Mucosa of rectum (tissue), 2 donors: ENCODE data around the gene RXFP4.

Source experiments
- H3K27ac ChIP-seq, 2 donors: one replicate each; pipeline ENCODE4 v1.7.0; 2013; ENCODE audit warnings: inconsistent platforms in 2 of 2, low read depth in 2 of 2, low read length in 2 of 2
- H3K27me3 ChIP-seq, 2 donors: one replicate each; pipeline ENCODE4 v1.7.0; 2013; ENCODE audit warnings: low read length in 2 of 2; ENCODE audit not compliant: control insufficient read depth in 2 of 2, insufficient read depth in 2 of 2
- H3K36me3 ChIP-seq, 2 donors: one replicate each; pipeline ENCODE4 v1.7.0; 2013; ENCODE audit warnings: low read length in 2 of 2; ENCODE audit not compliant: control insufficient read depth in 2 of 2, insufficient read depth in 2 of 2
- H3K4me1 ChIP-seq, 2 donors: one replicate each; pipeline ENCODE4 v1.7.0; 2013; ENCODE audit warnings: low read length in 2 of 2, mild to moderate bottlenecking in 1 of 2; ENCODE audit not compliant: control insufficient read depth in 2 of 2, insufficient read depth in 2 of 2
- H3K4me3 ChIP-seq, 2 donors: one replicate each; pipeline ENCODE4 v1.7.0; 2013; ENCODE audit warnings: low read length in 2 of 2
- H3K9ac ChIP-seq, 2 donors: one replicate each; pipeline ENCODE4 v1.7.0; 2013; ENCODE audit warnings: low read length in 2 of 2, low read depth in 1 of 2, mild to moderate bottlenecking in 1 of 2
- H3K9me3 ChIP-seq, 2 donors: one replicate each; pipeline ENCODE4 v1.7.0; 2013; ENCODE audit warnings: low read length in 2 of 2; ENCODE audit not compliant: control insufficient read depth in 2 of 2
- donor health status: healthy.
- donor health status: Normal muscosa, but diverticular disease.

The RXFP4 gene

GRCh38 chr1:155967341-155968050 is 26.1 kb downstream of the RXFP4 start:
- Histone ChIP-seq H3K27ac (peak overlapping the region; percentile 46 to 58), H3K36me3 (peaks cover 55 to 57% of the 10 kb centered on the region in 2 donors), H3K9me3 (no peaks in the 10 kb centered on the region), H3K4me3 (peak overlapping the region in 1 of 2 donors; percentile 2), H3K9ac (peak overlapping the region in 1 of 2 donors; percentile 5), H3K27me3 (no peaks in the 10 kb centered on the region), H3K4me1 (peaks cover 46 to 49% of the 10 kb centered on the region in 2 donors)

DNA sequence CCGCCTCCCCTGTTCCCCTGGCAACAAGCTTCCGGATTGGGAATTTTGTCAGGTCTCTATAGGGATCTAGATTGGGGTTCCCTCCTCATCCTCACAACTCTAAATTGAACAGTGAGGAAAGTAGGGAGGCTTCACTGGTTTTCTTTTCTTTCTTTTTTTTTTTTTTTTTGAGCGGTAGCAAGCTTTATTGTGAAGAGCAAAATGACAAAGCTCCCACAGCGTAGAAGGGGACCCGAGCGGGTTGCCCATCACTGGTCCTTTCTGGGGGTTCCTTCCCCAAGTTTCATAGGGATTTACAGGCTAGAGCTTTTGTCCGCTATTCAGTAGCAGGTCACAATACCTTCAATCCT is 26.6 kb downstream of the RXFP4 start:
- Histone ChIP-seq H3K27me3 (no peaks in the 10 kb centered on the region), H3K36me3 (peaks cover 49 to 55% of the 10 kb centered on the region in 2 donors), H3K4me1 (peaks cover 44 to 50% of the 10 kb centered on the region in 2 donors), H3K4me3 (no peak overlapping the region), H3K9ac (no peak overlapping the region), H3K27ac (peak overlapping the region; percentile 46 to 58), H3K9me3 (no peaks in the 10 kb centered on the region)

GRCh38 chr1:155968670-155969069 is 27.2 kb downstream of the RXFP4 start:
- no peaks in the 10 kb centered on the region for H3K27me3 ChIP-seq
- H3K4me3 ChIP-seq = no peak overlapping the region
- no peaks in the 10 kb centered on the region for H3K9me3 ChIP-seq
- H3K36me3 ChIP-seq = peaks cover 48 to 54% of the 10 kb centered on the region in 2 donors
- H3K4me1 ChIP-seq = peaks cover 44 to 53% of the 10 kb centered on the region in 2 donors
- peak overlapping the region in 1 of 2 donors; percentile 32 for H3K9ac ChIP-seq
- H3K27ac ChIP-seq = peak overlapping the region in 1 of 2 donors; percentile 58

- peaks cover 46 to 53% of the 10 kb centered on the region in 2 donors for H3K36me3 ChIP-seq
- peak overlapping the region in 1 of 2 donors; percentile 56 for H3K27ac ChIP-seq
- no peaks in the 10 kb centered on the region for H3K27me3 ChIP-seq
- H3K4me3 ChIP-seq = no peak overlapping the region
- H3K4me1 ChIP-seq = peaks cover 45 to 54% of the 10 kb centered on the region in 2 donors
- H3K9me3 ChIP-seq = no peaks in the 10 kb centered on the region
- no peak overlapping the region for H3K9ac ChIP-seq
These were observed 27.9 kb downstream of the RXFP4 start for GRCh38 chr1:155969377-155969791.

- Histone ChIP-seq H3K4me1 (peaks cover 57 to 64% of the 10 kb centered on the region in 2 donors), H3K9ac (no peak overlapping the region), H3K9me3 (no peaks in the 10 kb centered on the region), H3K4me3 (peak overlapping the region in 1 of 2 donors; percentile 41), H3K27ac (peak overlapping the region; percentile 36 to 56), H3K36me3 (peaks cover 36 to 41% of the 10 kb centered on the region in 2 donors), H3K27me3 (no peaks in the 10 kb centered on the region)
These were observed 29.2 kb downstream of the RXFP4 start for GRCh38 chr1:155970531-155971167.

DNA sequence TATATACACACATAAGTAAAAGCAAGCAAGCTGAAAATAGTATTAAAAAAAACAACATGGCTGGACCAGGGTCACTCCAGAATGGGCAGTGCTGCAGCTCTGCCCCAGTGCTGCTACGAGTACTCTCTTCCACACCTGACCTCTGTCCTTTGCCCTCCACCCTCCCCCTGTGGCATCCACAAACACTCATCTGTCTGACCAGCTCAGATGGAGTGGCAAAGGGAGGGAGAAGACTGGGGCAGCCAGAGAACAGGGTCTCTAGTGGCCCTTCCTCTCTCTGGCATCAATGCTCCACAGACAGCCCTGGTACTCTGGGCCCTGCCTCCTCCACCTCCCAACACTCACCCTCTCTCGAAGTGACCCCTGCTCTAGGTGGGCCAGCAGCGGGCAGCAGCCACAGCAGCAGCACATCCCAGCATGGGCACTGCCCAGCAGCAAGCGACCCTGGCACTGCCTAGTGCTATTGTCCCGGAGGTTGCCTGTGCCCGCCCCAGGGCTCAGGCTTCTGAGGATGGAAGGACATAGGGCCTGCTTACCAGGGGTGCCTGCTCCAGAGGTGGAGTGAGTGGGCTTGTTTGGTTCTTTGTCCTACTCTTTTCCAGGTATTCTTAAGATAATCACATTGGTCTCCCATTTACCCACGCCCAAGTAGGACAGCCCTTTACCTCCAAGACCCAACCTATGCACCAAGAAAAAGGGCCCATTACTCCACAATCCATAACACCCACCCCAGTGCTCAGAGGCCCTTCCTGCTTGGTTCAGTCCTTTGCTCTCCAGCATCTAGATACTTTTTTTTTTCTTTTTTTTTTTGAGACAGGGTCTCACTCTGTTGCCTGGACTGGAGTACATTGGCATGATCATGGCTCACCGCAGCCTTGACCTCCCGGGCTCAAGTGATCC is 30.7 kb downstream of the RXFP4 start:
- H3K9me3 ChIP-seq = no peaks in the 10 kb centered on the region
- no peak overlapping the region for H3K9ac ChIP-seq
- no peak overlapping the region for H3K27ac ChIP-seq
- peaks cover 22 to 26% of the 10 kb centered on the region in 2 donors for H3K36me3 ChIP-seq
- H3K27me3 ChIP-seq = no peaks in the 10 kb centered on the region
- no peak overlapping the region for H3K4me3 ChIP-seq
- peaks cover 62 to 71% of the 10 kb centered on the region in 2 donors for H3K4me1 ChIP-seq

- peaks cover 53 to 62% of the 10 kb centered on the region in 2 donors for H3K4me1 ChIP-seq
- H3K9me3 ChIP-seq = no peaks in the 10 kb centered on the region
- no peaks in the 10 kb centered on the region for H3K27me3 ChIP-seq
- no peak overlapping the region for H3K9ac ChIP-seq
- H3K36me3 ChIP-seq = peaks cover 14 to 16% of the 10 kb centered on the region in 2 donors
- H3K4me3 ChIP-seq = no peak overlapping the region
- H3K27ac ChIP-seq = no peak overlapping the region
These were observed 32.3 kb downstream of the RXFP4 start for GRCh38 chr1:155973723-155974122.

- peaks cover 53 to 64% of the 10 kb centered on the region in 2 donors for H3K4me1 ChIP-seq
- no peaks in the 10 kb centered on the region for H3K9me3 ChIP-seq
- H3K36me3 ChIP-seq = peaks cover 7 to 10% of the 10 kb centered on the region in 2 donors
- peak overlapping the region; percentile 4 to 94 for H3K27ac ChIP-seq
- peak overlapping the region; percentile 43 to 82 for H3K9ac ChIP-seq
- H3K4me3 ChIP-seq = peak overlapping the region in 1 of 2 donors; percentile 68
- H3K27me3 ChIP-seq = no peaks in the 10 kb centered on the region
These were observed 33.0 kb downstream of the RXFP4 start for GRCh38 chr1:155974208-155975115.

DNA sequence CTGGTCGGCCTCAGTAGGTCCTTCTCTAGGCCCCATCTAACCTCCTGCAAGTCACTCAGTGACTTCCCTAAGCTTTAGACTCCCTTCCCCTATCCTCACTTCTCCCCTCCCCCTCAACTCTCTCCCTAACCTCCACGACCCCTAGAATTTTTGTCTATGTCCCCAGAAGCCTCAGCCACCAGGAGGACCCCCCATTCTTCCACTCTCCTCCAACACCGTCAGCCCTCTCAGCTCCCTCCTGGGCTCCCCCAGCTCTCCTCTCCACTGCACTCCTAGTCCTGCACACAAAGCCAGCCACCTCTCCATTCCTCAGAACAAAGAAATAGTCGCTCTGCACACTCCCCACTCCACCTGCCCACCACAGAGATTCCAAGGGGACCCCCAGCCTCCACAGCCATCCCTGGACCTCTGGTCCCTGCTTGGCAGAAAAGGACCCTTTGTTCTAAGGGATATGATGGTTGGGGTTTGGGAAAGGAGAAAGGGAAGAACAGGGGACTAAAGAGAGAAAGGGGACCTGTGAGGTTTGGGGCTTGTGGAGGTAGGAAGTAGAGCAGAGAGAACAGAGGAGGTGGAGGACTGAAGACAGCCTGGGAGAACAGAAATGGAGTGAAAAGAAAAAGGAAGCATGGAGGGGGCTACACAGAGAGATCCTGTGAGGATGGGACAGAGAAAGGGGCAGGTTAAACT is 34.1 kb downstream of the RXFP4 start:
- Histone ChIP-seq H3K36me3 (peaks cover 0 to 5% of the 10 kb centered on the region in 2 donors), H3K27me3 (no peaks in the 10 kb centered on the region), H3K4me1 (peaks cover 54 to 65% of the 10 kb centered on the region in 2 donors), H3K27ac (peak overlapping the region; percentile 55 to 94), H3K4me3 (peak overlapping the region; percentile 68 to 84), H3K9me3 (no peaks in the 10 kb centered on the region), H3K9ac (peak overlapping the region; percentile 43 to 82)
